ENCODE data around the gene RPAP3.

- TF ChIP-seq, protein P1, sequence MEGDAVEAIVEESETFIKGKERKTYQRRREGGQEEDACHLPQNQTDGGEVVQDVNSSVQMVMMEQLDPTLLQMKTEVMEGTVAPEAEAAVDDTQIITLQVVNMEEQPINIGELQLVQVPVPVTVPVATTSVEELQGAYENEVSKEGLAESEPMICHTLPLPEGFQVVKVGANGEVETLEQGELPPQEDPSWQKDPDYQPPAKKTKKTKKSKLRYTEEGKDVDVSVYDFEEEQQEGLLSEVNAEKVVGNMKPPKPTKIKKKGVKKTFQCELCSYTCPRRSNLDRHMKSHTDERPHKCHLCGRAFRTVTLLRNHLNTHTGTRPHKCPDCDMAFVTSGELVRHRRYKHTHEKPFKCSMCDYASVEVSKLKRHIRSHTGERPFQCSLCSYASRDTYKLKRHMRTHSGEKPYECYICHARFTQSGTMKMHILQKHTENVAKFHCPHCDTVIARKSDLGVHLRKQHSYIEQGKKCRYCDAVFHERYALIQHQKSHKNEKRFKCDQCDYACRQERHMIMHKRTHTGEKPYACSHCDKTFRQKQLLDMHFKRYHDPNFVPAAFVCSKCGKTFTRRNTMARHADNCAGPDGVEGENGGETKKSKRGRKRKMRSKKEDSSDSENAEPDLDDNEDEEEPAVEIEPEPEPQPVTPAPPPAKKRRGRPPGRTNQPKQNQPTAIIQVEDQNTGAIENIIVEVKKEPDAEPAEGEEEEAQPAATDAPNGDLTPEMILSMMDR (conservative IDR thresholded peaks at IDR 0.05; ENCODE audit: low read depth, low read length): no peak
- TF ChIP-seq EZH2 (IDR thresholded peaks at IDR 0.05; ENCODE audit: low read length, unreplicated experiment) (no peak), EZH2phosphoT487 (IDR thresholded peaks at IDR 0.05; ENCODE audit: borderline replicate concordance, low read length) (no peak)
Measured at GRCh38 chr12:47754881-47755280, 49.1 kb upstream of the RPAP3 start.
